Activated T-cell treated with anti-CD3 and anti-CD28 coated beads for 24 hours (primary cell): ENCODE results near the gene GAPDHS.

Source experiments
- DNase-seq: peaks from one replicate; pipeline ENCODE4 v3.0.0-alpha.2; 2020; ENCODE audit warnings: low read depth

The GAPDHS gene

GRCh38 chr19:35539850-35540249, 6.6 kb downstream of the GAPDHS start:
- DNase-seq: no peak

- DNase-seq: no peak
Observed at GRCh38 chr19:35540356-35540927, 7.2 kb downstream of the GAPDHS start.

GRCh38 chr19:35542209-35542608, 9.0 kb downstream of the GAPDHS start:
- DNase-seq: no peak

- DNase-seq: no peak
Observed at GRCh38 chr19:35543280-35544109, 10.2 kb downstream of the GAPDHS start.

- no peak for DNase-seq
Observed at GRCh38 chr19:35544110-35544802, 11.0 kb downstream of the GAPDHS start.

- peak; percentile 79 for DNase-seq
Observed at GRCh38 chr19:35545001-35545854, 12.0 kb downstream of the GAPDHS start, which contains the start of gene TMEM147. Gene TMEM147, plus strand, starts transcription at chr19:35545626. Its CDS starts 114 bp downstream, at chr19:35545740.

DNA sequence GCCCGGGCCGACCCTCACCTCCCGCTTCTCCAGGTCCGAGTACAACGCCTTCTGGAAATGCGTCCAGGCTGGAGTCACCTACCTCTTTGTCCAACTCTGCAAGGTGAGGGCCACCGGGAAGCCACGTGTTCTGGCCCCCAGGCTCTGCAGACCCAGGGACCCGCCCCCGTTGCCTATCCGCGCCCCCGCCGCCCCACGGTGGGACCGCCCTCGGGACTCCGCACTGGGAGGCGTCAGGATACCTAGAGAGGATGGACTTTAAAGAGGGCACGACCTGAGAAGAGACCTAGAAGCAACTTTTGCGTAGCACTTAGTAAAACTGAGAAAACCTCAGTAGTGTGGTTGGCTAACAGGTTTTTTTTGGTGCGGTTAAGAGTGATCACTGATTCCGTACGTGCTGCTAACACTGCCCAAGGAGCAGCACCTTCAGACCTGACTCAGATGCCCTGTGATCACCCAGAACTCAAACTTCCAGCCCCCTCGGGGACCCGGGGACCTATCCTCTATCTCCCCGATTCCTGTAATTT, 12.7 kb downstream of the GAPDHS start:
- DNase-seq: peak; percentile 66

DNA sequence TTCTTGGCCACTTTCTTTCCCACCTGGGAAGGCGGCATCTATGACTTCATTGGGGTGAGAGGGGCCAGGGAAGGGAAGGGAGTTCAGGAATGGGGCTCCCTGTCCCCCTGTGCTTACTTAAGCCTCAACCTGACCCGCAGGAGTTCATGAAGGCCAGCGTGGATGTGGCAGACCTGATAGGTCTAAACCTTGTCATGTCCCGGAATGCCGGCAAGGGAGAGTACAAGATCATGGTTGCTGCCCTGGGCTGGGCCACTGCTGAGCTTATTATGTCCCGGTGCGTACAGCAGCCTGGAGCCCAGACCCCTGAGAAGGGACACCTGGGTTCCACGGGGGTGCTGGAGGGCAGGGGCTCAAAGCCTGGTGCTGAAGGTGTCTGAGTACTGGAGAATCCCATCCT, 13.3 kb downstream of the GAPDHS start:
- DNase-seq: no peak

GRCh38 chr19:35549174-35549788, 16.0 kb downstream of the GAPDHS start:
- peak; percentile 33 for DNase-seq

DNA sequence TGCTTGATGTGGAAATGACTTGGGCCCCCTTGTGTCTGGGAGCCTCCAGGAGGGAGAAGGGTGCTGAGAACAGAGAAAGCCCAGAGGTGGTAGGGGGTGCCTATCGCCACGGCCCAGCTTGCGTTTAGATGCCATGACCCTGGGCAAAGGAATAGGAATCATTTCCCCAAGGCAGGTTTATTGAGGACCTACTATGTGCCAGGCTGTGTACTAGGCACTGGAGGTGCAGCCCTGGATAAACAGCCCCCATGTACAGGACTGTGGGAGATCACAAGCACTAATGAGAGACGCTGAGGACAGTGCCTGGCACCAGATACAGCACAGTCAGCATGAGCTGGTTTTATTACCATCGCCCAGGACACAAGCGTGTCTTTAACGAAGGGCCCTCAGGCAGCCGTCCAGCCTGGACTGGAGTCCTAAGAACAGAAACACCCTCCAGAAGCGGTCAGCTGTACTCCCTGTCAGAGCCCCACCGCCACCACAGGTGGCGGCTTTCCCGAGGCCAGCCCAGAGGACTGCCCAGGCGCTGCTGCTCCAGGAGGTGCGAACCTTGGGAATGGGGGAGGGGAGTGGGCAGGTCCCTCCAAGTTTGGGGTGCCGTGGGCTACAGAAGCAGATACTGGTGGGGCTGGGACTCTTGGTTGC, 16.7 kb downstream of the GAPDHS start:
- no peak for DNase-seq

GRCh38 chr19:35551091-35551810, 18.0 kb downstream of the GAPDHS start:
- DNase-seq: no peak

GRCh38 chr19:35552534-35553384, 19.5 kb downstream of the GAPDHS start:
- DNase-seq: no peak

GRCh38 chr19:35553385-35554000, 20.2 kb downstream of the GAPDHS start:
- no peak for DNase-seq

DNA sequence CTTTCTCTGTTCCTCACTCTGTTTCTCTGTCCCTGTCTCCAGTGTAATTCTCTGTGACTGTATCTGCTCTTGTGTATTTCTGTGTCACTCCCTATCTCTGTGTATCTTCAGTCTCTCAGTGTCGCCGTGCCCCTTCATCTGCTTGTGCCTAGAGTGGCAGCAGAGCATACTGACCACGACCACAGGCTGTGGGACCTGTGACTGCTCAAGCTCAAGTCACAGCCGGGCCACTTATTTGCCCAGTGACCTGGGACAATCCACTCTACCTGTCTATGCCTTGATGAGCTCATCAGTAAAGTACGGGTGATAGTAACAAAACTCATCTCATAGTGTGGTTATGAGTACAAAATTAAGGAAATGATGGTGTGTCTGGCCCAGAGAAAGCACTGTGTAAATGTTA, 20.8 kb downstream of the GAPDHS start:
- no peak for DNase-seq

GRCh38 chr19:35555301-35556005, 22.2 kb downstream of the GAPDHS start:
- DNase-seq: no peak

DNA sequence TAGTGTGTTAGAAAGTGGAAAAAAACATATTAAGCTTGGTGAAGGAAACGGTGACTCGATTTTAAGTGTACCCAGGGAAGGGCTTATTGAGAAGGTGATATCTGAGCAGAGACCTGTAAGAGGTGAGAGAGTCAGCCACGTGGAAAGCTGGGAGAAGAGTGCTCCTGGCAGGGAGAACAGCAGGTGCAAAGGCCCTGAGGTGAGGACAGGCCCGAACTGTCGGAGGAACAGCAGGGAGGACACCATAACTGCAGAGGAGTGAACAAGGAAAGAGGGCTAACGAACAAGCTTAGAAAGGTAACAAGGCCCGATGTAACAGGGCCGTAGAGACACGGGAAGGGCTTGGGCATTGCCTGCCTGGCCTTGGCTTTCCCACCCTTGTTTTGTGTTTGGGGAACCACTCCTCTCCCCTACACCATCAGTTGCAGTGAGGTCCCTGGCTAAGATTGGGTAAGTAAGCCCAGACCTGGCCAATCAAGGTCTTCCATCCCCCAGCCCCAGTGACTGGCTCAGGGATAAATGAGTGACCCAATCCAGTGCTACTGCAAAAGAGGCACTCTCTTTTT, 22.9 kb downstream of the GAPDHS start:
- DNase-seq: no peak

DNA sequence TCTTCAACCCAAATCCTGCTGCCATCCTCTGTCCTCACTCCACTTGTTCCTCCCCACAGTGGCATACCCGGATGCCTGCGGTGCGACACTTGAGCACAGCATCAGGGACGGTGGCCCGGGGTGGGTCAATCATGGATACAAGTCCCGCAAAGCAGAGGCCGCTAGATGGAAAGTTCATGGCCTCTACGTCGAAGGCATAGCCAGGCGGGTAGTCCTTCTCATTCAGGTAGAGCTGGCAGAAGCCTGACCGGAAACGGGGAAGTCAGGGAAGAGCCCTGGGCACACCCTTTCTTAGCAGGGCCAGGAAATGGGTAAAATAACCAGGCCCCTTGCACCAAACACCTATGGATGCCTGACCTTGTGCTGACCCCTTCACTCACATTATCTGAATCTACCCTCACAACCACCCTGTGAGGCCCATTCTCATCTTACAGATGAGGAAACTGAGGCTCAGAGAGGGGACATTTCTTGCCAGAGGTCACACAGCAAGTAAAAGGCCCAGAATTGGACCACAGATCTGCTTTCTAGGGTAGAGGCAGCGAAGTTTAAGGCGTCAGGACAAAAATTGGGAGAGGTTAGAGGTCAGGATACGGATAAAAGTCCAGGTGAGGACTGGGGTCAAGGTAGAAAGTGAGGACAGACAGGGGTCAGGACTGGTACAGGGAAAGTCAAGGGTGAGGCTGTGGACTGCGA, 23.7 kb downstream of the GAPDHS start:
- DNase-seq: no peak
